Activated B cell treated with CpG ODN at 0.5 μM for 24 hours (primary cell): ENCODE data around the gene CDKAL1. TPM values are rescaled to one million over a fixed set of nuclear protein-coding genes. Genes with fewer than 3 reads are reported as not detected.

Experiments
- ATAC-seq: fragments of 200-7000 bp; cut with Tn5 transposase; one replicate; pipeline ENCODE4 v1.10.0; 2021; ENCODE audit warnings: low read depth, mild to moderate bottlenecking, moderate library complexity
- CTCF ChIA-PET: fragments of 350-600 bp; sonication (Branson Sonifier 250); formaldehyde crosslinking; loops from one replicate; lab custom pipeline; 2021; ENCODE audit warnings: antibody characterized with exemption; lab: Charles Lee
- POLR2A ChIA-PET: fragments of 350-600 bp; sonication (Branson Sonifier 250); formaldehyde crosslinking; loops from one replicate; lab custom pipeline; 2021; ENCODE audit warnings: antibody characterized with exemption; lab: Charles Lee
- DNase-seq: peaks from one replicate; pipeline ENCODE4 v3.0.0; 2022
- H3K27ac Mint-ChIP-seq: one replicate; pipeline ENCODE4 v1.8.0; 2020; ENCODE audit warnings: mixed read lengths
- H3K27me3 Mint-ChIP-seq: one replicate; pipeline ENCODE4 v1.8.0; 2021; ENCODE audit warnings: mixed read lengths
- H3K36me3 Mint-ChIP-seq: one replicate; pipeline ENCODE4 v1.8.0; 2021; ENCODE audit warnings: low read depth, mixed read lengths
- H3K4me1 Mint-ChIP-seq: one replicate; pipeline ENCODE4 v1.8.0; 2021; ENCODE audit warnings: mixed read lengths
- H3K4me3 Mint-ChIP-seq: one replicate; pipeline ENCODE4 v1.8.0; 2020; ENCODE audit warnings: mild to moderate bottlenecking, mixed read lengths
- H3K9me3 Mint-ChIP-seq: one replicate; pipeline ENCODE4 v1.8.0; 2020; ENCODE audit warnings: mixed read lengths
- intact Hi-C: fragments of 100-400 bp; cut with micrococcal nuclease; formaldehyde crosslinking; loops from one replicate; pipeline ENCODE4 v1.15.1; 2024
- total RNA-seq: library from RNA; stranded (reverse); gene quantifications from 2 replicates; pipeline ENCODE4 v1.2.3, GENCODE V29; 2022
- TF ChIP-seq, protein P1 (sequence below): fragments of 200-600 bp; IDR thresholded peaks from one replicate; pipeline ENCODE4 v1.8.0; 2022; ENCODE audit warnings: antibody characterized with exemption, mild to moderate bottlenecking

CDKAL1 gene
- total RNA-seq, 1 donor from 2014 or later = 31.9 TPM

DNA sequence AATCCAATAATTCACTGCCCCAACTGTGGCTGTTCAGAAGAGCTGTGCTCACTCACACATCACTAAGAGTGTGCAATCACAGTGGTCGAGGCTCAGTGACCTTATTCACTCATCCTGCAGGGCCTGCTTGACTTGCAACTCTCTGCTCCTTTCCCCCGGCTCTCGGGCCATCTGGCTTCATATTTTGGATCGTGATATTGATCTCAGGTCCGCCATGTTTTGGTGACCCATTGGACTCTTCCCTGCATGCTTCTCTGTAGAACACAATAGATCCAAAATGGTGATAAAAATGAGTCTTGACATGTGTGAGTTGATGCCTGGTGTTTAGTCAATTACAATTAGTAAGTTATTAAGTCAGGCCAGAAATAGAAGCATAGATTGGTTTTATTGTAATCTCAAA lies 745.4 kb downstream of the CDKAL1 start:
- DNase-seq (no peak), ATAC-seq (no peak)
- no peaks in the 10 kb centered on the region for H3K4me1 Mint-ChIP-seq
- TF ChIP-seq, protein P1, sequence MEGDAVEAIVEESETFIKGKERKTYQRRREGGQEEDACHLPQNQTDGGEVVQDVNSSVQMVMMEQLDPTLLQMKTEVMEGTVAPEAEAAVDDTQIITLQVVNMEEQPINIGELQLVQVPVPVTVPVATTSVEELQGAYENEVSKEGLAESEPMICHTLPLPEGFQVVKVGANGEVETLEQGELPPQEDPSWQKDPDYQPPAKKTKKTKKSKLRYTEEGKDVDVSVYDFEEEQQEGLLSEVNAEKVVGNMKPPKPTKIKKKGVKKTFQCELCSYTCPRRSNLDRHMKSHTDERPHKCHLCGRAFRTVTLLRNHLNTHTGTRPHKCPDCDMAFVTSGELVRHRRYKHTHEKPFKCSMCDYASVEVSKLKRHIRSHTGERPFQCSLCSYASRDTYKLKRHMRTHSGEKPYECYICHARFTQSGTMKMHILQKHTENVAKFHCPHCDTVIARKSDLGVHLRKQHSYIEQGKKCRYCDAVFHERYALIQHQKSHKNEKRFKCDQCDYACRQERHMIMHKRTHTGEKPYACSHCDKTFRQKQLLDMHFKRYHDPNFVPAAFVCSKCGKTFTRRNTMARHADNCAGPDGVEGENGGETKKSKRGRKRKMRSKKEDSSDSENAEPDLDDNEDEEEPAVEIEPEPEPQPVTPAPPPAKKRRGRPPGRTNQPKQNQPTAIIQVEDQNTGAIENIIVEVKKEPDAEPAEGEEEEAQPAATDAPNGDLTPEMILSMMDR = no peak
- POLR2A ChIA-PET = no interaction called here
- no peak overlapping the region for H3K4me3 Mint-ChIP-seq
- intact Hi-C loops = no loop called here
- H3K36me3 Mint-ChIP-seq = no peaks in the 10 kb centered on the region
- CTCF ChIA-PET = no interaction called here
- no peaks in the 10 kb centered on the region for H3K9me3 Mint-ChIP-seq
- H3K27ac Mint-ChIP-seq = no peak overlapping the region
- H3K27me3 Mint-ChIP-seq = no peaks in the 10 kb centered on the region

DNA sequence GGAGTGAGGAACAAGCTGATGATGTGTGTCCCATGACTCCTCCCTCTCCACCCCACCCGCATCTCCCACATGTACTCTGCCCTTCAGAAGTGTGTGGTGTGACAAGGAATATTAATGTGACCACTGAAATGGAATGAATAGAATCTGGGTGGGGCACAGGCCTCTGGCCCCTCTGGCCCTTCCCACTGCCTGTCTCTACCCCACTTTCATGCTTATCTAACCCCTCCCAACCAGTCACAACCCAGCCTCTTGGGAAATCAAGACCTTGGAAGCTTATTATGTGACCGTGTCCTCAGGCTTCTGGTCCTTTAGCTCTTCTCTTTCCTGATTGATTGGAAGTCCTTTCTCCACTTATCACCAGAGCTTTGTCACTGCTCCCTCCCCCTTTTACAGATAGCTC lies 747.1 kb downstream of the CDKAL1 start:
- TF ChIP-seq, protein P1 = no peak
- Mint-ChIP-seq H3K36me3 (no peaks in the 10 kb centered on the region), H3K27me3 (peaks cover 4% of the 10 kb centered on the region), H3K27ac (no peak overlapping the region), H3K4me1 (no peaks in the 10 kb centered on the region), H3K4me3 (no peak overlapping the region), H3K9me3 (no peaks in the 10 kb centered on the region)
- no peak for DNase-seq
- ChIA-PET CTCF (no interaction called here), POLR2A (no interaction called here)
- intact Hi-C loops = no loop called here
- ATAC-seq = no peak

Other genes starting within 250 kb of the CDKAL1 start
- gene E2F3, start 132.6 kb upstream of the CDKAL1 start, total RNA-seq = 14.0 and 15.6 TPM in 2 replicates